ENCODE data around the gene ASB8.

DNA sequence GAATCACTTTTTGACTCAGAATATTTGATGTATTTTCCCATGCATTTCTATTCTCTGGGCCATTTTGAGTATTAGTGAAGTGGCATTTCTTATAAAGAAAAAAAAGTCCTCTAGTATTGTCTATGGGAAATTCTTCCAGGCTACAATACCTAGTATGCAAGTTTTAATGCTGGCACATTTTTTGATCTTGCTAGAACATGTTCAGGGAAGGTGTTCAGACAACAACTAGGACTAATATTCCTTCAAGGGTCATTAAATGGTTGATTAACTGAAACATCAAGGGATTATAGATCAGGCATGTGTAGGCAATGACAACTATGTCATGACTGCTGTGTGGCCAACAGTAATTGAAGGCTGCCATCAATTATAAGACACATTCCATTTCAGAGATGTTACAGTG, 33.8 kb upstream of the ASB8 start:
- TF ChIP-seq RAD21 (conservative IDR thresholded peaks at IDR 0.05 in 1 of 2, IDR thresholded peaks at IDR 0.05 in 1 of 2) (no peak), ZC3H11A (IDR thresholded peaks at IDR 0.05) (no peak), POLR2A (IDR thresholded peaks at IDR 0.05; ENCODE audit: low read length) (no peak), SREBF2 (IDR thresholded peaks at IDR 0.05) (no peak), HDAC2 (IDR thresholded peaks at IDR 0.05) (no peak), ESRRA (IDR thresholded peaks at IDR 0.05; ENCODE audit: borderline replicate concordance, low read length) (no peak), JUN (IDR thresholded peaks at IDR 0.05) (no peak), EP300 (IDR thresholded peaks at IDR 0.05) (no peak)
- TF ChIP-seq, protein P1, sequence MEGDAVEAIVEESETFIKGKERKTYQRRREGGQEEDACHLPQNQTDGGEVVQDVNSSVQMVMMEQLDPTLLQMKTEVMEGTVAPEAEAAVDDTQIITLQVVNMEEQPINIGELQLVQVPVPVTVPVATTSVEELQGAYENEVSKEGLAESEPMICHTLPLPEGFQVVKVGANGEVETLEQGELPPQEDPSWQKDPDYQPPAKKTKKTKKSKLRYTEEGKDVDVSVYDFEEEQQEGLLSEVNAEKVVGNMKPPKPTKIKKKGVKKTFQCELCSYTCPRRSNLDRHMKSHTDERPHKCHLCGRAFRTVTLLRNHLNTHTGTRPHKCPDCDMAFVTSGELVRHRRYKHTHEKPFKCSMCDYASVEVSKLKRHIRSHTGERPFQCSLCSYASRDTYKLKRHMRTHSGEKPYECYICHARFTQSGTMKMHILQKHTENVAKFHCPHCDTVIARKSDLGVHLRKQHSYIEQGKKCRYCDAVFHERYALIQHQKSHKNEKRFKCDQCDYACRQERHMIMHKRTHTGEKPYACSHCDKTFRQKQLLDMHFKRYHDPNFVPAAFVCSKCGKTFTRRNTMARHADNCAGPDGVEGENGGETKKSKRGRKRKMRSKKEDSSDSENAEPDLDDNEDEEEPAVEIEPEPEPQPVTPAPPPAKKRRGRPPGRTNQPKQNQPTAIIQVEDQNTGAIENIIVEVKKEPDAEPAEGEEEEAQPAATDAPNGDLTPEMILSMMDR (IDR thresholded peaks at IDR 0.05): no peak
- TF ChIP-seq, protein P2, sequence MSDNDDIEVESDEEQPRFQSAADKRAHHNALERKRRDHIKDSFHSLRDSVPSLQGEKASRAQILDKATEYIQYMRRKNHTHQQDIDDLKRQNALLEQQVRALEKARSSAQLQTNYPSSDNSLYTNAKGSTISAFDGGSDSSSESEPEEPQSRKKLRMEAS (IDR thresholded peaks at IDR 0.05): no peak
- TF ChIP-seq, protein P3, sequence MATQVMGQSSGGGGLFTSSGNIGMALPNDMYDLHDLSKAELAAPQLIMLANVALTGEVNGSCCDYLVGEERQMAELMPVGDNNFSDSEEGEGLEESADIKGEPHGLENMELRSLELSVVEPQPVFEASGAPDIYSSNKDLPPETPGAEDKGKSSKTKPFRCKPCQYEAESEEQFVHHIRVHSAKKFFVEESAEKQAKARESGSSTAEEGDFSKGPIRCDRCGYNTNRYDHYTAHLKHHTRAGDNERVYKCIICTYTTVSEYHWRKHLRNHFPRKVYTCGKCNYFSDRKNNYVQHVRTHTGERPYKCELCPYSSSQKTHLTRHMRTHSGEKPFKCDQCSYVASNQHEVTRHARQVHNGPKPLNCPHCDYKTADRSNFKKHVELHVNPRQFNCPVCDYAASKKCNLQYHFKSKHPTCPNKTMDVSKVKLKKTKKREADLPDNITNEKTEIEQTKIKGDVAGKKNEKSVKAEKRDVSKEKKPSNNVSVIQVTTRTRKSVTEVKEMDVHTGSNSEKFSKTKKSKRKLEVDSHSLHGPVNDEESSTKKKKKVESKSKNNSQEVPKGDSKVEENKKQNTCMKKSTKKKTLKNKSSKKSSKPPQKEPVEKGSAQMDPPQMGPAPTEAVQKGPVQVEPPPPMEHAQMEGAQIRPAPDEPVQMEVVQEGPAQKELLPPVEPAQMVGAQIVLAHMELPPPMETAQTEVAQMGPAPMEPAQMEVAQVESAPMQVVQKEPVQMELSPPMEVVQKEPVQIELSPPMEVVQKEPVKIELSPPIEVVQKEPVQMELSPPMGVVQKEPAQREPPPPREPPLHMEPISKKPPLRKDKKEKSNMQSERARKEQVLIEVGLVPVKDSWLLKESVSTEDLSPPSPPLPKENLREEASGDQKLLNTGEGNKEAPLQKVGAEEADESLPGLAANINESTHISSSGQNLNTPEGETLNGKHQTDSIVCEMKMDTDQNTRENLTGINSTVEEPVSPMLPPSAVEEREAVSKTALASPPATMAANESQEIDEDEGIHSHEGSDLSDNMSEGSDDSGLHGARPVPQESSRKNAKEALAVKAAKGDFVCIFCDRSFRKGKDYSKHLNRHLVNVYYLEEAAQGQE (IDR thresholded peaks at IDR 0.05): no peak

Data from A549 (cell line).